C1 segment of cervical spinal cord (tissue), 14 donors: ENCODE results near the gene SLCO4A1.

Experiments
- DNase-seq, 14 donors: peaks; one replicate each; lab custom pipeline; 2025; lab: John Stamatoyannopoulos, UW

SLCO4A1 gene, protein sequence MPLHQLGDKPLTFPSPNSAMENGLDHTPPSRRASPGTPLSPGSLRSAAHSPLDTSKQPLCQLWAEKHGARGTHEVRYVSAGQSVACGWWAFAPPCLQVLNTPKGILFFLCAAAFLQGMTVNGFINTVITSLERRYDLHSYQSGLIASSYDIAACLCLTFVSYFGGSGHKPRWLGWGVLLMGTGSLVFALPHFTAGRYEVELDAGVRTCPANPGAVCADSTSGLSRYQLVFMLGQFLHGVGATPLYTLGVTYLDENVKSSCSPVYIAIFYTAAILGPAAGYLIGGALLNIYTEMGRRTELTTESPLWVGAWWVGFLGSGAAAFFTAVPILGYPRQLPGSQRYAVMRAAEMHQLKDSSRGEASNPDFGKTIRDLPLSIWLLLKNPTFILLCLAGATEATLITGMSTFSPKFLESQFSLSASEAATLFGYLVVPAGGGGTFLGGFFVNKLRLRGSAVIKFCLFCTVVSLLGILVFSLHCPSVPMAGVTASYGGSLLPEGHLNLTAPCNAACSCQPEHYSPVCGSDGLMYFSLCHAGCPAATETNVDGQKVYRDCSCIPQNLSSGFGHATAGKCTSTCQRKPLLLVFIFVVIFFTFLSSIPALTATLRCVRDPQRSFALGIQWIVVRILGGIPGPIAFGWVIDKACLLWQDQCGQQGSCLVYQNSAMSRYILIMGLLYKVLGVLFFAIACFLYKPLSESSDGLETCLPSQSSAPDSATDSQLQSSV

DNA sequence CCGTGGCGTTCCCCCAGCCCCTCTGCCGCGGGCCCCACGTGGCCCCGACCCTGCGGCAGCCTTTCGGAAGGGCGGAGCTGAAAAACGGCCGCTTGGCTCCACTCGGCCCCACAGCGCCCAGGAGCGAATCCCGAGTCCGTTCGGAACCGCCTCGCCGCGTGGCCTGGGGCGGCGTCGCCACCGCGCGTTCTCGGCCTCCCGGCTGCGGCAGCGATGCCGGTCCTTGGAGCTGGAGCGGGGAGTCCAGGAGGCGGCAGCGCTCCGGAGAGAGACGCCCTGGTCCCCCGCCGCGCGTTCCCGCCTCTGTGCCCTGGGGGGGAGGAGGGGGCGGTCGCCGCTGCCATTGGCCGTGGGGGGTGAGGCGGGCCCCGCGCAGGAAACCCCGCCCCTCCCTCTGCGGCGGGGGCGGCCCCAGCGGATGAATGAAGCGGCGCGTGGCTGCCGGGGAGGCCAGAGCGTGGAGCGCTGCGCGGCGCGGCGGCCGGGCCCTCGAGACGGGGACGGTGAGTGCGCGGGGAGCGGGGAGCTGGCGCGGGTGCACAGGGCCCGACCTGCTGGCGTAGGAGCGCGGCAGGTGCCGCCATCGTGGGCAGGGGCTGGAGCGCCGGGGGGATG is at the start of gene SLCO4A1:
SLCO4A1 (plus strand) TSS at position 453 of the 615 bp plus-strand sequence. CDS start 13,952 bp downstream, outside the sequence.
- DNase-seq, result peak in 7 of 14 donors; percentile 6 to 64 (median 19)

DNA sequence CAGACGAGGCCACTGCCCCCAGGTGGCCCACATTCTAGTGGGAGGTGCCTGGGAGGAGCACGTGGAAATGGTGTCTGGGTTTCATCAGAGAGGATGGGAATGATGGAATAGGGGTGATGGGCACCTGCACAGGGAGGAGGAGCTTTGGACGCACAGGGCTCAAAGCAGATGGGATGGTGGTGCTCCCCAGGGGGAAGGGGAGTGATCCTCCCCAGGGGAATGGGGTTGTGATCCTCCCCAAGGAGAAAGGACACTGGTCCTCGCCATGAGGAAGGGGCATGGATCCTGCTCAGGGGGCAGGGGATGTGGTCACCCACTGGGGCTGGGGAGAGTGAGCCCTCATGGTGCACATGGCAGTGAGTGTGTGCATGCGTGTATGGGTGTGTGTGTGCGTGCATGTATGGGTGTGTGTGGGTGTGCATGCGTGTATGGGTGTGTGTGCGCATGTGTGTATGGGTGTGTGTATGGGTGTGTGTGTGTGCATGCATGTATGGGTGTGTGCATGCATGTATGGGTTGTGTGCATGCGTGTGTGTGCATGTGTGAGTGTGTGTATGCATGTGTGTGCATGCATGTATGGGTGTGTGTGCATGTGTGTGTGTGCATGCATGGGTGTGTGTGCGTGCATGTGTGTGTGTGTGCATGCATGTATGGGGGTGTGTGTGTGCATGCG is 49.7 kb upstream of the SLCO4A1 start:
- no peak for DNase-seq

DNA sequence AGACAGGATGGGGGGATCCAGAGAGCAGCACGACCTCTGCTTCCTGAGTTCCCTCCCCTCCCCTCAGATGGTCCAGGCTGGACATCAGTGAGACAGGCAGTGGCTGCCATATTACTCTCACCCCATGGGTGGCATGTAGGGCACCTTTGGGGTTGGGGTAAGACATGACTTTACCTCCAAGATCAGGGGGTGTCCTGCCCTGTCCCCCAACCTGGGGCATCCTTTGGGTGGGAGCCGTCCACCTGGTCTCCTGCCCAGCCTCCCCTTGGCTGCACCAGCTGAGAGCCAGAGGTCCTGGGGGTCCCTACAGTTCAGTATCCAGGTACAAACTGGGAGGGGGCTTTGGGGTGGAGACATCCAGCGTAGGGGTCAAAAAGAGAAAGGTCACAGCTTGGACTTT is 48.7 kb upstream of the SLCO4A1 start:
- no peak for DNase-seq

DNA sequence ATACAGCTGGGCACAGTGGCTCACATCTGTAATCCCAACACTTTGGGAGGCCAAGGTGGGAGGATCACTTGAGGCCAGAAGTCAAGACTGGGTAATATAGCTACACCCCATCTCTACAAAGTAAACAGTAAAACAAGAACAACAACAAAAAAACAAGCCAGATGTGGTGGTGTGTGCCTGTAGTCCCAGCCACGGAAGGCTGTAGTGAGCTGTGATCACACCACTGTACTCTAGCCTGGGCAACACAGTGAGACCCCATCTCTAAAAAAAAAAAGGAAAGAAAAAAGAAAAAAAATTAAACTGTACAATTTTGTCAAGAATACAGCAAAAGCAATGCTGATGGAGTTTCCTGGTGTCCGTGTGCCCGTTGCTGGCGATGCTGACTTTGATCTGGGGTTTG is 47.2 kb upstream of the SLCO4A1 start:
- DNase-seq, result no peak

DNA sequence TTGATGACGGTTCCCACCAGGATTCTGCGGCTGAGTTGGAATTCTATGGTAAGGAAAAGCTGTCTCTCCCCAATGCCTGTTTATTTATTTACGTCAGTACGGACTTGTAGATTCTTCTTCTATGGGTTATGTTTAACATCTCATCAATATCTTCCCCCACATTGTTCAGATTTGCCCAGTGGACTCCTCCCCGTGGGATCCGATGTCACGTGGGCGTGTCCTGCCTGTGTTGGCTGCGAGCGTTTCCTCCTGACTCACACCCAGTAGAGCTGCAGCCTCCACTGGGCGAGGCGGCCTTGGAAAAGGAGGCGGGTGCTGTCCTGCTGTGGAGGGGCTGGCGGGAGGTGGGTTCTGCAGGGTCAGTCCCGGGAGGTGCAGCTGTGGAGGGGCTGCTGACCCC is 46.8 kb upstream of the SLCO4A1 start:
- no peak for DNase-seq

DNA sequence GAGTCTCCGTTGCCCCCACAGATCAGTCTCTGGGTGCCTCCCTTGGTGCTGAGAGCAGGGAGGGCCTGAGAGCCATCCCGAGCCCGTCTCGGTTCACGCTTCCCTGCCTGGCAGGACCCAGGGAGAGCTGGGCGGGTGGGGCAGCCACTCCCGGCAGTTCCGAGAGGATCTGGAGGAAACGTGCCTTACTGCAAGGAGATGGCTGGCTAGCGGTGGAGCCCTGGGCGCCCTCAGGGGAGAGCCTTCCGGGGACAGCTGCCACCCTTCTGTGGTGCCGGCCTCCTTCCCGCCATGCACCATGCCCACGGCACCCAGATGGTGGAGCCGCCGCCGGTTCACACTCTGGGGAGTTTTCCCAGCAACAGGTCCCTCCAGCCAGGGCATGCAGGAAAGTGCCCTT is 45.8 kb upstream of the SLCO4A1 start:
- no peak for DNase-seq

DNA sequence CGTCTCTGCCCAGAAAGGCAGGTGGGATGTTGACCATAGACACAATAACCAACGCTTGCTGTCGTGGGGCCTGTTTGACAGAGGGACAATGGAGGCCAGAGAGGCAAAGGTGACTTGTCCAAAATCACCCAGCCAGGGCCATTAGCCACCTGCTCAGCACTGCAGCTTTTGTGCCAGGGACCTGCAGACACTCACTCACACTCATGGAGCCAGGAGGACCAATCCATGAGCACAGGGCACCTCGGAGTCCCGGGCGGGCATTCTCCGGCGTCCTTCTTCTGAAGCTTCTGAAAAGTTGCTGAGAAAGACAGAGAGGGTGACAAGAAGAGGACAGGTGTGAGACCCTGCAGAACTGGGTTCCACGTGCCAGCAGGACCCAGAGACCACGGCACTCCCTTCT is 45.4 kb upstream of the SLCO4A1 start:
- DNase-seq, result no peak

DNA sequence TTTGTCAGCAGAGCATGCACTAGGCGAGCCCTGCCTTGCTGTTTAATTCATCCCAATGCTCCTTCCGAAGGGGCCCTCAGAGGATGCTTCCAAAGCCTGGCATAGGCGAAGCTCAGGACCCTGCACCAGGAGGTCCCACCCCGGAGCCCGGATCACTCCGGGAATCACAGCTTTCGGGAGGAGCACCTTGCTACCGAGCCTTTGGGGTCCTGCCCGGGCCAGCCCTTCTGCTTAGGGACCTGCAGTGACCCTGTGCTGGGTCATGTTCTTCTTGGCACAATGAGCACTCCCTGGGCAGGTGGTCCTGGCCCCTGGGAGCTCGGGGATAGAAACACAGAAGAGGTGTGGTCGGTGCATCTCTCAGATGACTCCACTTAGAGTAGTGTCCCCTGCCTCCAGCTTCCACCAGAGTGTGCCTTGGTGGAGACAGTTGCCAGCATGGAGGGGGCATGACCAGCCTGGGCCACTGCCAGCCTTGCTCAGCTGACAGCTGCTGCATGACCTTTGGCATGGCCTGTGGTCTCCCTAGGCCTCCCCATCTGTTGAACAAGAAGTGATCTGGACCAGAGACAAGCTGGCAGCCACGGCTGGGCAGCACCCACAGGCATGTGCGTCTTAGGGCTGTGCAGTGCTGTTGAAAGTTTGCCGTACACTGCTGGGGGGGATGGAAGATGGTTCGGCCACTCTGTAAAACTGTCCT is 44.7 kb upstream of the SLCO4A1 start:
- DNase-seq, result no peak

DNA sequence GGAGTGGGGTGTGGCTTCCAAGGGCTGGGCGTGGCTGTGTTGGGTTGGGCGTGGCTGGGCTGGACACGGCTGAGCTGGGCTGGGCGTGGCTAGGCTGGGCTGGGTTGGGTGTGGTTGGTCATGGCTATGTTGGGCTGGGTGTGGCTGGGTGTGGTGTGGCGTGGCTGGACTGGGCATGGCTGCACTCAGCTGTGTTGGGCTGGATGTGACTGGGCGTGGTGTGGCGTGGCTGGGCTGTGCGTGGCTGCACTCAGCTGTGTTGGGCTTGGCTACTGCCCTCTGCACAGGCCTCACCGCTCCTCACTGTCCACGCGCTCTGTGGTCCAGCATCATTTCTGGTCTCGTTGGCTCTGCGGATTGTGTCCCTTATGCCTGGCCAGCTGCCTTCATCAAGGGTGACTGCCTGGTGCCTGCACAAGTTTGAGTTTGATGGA is 43.5 kb upstream of the SLCO4A1 start:
- DNase-seq, result no peak

DNA sequence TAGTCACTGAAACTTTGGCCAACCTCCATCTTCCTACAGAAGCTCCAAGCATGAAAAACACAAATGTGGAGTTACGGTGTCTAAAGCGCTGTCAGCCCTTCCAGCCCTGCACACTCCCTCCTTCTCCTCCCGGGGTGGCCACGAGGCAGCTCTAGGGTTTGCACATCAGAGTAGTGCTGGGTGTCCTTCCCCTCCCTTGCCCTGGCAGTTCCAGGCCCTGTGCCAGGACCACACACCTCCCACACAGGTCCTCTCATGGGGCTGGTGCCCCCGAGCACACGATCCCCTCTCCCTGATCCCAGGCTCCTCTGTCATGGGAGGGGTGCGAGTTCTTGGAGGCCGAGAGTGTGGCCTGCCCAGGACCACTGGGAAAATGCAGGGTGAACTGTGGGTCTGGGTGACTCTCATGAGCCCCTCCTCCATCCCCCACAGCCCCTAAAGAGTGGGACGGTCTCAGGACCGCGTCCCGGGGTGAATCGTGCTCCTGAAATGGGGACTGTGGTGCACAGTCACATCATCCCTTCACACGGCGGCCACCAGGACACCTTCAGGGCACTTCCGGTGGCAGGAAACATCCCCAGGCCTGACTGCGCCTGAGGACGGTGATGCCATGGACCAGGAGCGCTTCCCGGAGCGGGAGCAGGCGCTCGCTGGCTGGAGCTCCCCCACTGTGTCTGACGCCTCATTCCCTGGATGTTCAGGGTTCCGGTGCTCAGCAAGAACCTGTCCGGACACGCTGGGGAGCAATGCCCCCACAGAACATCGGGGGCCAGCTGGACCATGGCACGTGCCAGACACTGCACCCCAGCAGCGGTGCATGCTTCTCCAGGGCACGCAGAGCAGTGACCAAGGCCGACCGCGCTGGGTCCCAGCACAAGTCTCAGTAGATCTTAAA is 42.8 kb upstream of the SLCO4A1 start:
- no peak for DNase-seq

DNA sequence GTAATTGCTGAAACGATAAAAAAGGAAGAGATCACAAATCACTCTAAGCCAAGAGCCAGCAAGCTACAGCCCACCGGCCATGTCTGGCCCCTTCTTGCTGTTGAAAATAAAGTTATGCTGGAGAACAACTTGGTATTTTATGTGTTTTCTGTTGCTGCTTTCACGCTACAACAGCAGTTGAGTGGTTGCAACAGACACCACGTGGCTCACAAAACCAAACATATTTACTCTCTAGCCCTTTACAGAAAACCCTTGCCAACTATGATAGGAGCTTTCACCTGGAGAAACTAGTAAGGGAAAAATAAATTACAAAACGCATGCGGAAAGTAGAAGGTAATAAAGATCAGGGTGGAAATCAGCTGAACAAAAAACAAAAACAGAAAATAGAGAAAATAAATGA is 41.1 kb upstream of the SLCO4A1 start:
- DNase-seq, result no peak

DNA sequence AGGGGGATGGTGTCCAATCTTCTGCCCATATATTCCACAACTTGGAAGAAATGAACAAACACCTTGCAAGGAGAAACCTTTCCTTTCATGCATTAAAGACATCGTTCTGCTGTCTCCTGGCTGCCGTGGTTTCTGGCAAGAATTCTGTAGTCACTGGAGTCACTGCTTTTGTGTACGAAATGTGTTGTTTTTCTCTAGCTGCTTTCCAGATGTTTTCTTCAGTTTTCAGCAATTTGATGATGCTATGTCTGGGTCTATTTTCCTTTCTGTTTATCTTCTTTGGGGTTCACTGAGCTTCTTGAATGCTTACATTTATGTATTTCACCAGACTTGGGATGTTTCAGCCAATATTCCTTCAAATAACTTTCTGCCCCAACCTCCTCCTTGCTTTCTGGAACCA is 40.6 kb upstream of the SLCO4A1 start:
- DNase-seq, result no peak

DNA sequence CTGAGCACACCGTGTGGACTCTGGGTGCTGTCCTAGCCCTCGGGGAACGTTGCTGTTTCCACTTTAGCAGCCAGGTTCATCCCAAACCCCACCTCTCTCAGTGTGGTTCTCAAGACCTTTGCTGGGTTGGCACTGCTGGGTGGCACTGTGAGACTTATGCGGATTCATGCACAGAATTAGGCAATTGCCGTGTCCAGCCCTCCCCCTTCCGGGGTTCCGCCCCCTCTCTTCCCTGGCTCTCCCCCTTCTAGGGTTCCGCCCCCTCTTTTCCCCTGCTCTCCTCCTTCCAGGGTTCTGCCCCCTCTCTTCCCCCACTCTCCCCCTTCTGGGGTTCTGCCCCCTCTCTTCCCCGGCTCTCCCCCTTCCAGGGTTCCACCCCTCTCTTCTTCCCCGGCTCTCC is 39.8 kb upstream of the SLCO4A1 start:
- DNase-seq, result peak in 1 of 14 donors; percentile 28

DNA sequence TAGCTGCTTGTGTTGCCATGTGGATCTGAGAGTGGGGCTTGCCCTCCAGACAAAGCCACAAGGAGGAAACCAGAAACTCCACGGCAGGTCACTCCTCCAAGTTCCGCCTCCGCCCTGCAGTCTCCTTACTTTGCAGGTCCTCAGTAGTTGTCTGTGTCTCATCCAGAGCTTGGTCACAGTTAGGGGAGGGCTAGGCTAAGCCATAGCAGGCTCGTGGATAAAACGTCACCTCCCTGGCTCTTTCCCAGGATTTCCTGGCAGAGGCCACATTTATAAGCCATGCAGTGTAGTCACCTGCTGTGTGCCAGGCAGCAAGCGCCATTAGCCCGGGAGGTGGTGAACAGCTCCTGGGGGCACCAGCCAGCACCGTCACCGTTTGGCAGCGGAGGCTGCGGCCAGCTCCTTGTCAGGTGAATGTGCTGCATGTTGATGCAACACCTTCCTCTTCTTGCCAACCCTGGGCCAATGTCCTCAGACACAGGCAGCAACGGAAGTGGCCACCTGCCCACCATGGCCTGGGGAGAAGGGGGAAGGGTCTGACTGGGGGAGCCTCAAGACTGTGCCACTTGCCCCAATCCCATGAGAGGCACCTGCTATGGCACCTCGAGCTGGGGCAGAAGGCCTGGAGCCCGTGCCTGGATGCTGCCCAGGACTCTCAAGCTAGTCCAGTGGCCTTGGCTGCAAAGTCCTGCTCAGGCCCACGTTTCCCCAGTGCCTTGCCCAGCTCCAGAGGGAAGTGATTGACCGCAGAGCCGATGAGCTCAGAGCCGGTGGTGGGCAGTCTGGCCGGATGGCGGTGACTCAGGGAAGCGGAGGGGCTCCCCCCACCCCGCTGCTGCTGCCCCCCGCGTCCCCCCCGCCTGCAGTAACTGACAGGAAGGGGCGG is 39.0 kb upstream of the SLCO4A1 start:
- DNase-seq, result peak in 9 of 14 donors; percentile 9 to 81 (median 21)

DNA sequence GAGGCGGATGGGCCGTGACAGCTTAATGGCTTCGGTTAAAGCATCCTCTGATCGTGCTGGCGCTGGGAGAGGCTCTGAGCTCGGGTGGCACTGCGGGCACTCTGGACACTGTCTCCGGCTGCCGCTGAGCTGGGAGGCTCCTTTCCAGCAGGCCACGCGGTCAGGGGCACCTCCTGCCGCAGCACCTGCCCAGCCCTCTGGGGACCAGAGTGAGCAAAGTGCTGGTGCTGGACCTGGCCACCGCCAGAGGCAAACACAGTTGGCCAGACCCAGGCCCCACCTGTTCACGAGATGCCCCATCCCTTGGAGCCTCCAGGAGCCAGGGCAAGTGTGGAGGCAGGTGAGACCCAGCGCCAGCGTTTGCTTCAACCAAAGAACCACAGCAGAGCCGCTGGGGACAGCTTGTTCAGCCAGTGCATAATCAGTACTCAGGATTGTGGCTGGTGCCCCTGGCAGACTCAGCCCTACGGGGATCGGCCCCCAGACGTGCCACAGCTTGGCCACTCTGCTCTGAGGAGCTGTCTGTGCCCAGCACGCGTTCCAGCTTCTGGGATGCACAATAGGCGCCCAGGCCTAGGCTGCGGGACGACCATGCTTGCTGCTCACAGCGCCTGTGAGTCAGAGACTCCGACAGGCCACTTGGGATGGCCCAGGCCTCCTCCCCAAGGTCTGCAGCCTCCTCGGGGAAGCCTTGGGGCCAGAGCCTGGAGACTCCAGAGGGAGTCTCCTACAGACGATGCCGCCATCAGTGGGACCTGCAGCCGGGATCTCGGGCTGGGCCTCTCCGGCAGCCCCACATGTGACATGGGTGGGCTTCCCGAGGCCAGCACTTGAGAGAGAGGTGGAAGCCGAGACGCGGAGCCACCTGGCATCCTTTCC is 38.2 kb upstream of the SLCO4A1 start:
- no peak for DNase-seq

DNA sequence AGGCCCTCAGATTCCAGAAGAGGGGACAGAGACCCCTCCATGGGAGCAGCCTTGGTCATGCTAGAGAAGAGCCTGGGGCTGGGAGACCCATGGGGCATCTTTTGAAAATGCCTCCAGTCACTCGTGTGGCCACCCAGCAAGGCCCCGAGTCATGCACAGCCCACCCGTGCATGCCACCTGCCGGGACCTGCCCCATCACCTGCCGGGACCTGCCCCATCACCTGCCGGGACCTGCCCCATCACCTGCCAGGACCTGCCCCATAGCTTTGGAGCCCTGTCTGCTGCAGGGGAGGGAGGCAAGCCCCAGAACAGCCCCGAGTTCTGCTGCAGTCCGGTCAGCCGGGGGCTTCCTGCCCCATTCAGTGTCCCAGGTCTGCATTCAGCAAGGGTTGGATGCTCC is 37.5 kb upstream of the SLCO4A1 start:
- DNase-seq, result no peak

DNA sequence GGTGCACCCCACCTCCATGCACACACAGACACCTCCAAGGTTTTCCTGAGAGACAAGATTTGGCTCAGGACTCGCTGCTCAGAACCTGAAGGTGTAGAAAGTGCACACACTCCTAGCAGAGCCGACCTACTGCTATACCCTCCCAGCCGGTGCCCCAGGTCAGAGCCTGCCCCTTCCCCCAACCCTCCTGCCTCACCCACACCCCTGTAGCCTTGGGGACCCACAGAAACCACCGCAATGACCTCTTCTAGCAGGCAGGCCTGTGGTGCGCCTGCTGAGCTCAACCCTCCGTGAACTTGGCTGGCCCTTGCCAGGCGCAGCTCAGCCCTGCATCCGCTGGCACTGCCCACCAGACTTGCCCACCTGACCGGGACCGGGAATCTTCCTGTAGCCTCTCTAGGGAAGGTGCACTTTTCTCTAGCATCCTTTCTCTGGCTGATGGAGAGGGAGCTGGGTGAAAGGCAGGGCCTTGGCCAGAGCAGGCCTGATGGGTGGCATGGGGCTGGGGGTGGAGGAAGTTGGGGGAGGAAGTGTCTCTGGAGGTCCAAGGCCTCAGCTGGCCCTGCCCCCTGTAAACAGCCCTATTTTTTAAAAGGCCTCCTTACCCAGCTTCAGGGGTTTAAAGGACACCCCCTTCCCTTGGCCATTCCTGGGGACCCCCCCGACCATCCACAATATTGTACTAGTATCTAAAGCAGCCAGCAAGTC is 36.9 kb upstream of the SLCO4A1 start:
- no peak for DNase-seq

DNA sequence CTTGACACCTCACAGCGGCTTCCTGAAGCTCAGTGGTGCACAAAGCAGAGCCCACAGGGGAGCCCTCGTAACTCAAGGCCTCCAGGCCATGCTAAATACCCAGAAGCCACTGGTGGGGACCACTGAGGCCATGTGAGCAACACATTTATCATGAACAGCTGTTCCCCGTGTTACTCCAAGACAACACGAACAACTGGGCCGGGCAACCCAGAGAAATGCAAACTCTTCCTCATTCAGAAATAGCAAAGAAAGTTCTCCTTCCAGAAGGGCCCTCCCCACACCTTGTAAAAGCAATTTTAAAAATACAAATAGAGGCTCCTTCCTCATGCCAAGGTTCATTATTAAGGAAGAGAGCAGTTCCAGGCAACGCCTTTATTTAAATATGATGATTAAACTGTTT is 36.3 kb upstream of the SLCO4A1 start:
- no peak for DNase-seq
